Activated CD4-positive, alpha-beta T cell treated with anti-CD3 and anti-CD28 coated beads for 48 hours (primary cell): ENCODE data around the gene WNT5B.

Experiments used
- DNase-seq: peaks from one replicate; pipeline ENCODE4 v3.0.0-alpha.2; 2020

WNT5B gene

DNA sequence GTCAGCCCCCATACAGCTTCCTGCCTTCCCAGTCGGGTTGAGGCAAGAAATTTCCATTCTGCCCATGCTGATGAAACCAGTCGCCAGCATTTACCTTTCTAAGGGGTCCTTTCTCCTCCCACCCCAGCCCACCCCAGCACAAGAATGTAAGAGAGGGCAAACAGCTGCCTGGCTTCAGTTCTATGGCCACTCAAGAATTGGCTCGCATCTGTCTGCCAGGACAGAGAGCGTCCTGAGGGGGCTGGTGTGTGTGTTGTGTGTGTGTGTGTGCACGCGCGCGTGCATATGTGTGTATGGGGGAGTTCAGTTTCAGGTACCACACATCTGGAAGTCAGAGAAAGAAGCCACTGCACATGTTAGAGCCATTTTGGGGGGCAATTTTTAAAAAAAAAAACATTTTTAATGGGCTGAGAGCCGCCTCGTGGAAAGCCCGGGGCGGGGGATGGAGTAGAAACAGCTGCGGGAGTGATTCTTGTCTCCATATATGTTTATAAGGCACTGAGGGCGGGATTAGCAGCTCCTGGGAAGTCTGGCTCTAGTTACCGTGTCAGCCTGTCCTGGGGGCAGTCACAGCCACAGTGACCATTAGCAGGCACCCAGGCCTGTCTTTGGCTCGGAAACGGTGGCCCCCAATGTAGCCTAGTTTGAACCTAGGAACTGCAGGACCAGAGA is at the start of gene WNT5B:
Gene WNT5B (plus strand): TSS at position 566 of the 672 bp plus-strand sequence. CDS start 2,124 bp downstream, outside the sequence.
- DNase-seq: no peak

GRCh38 chr12:1579651-1580435 is 49.2 kb upstream of the WNT5B start:
- DNase-seq: no peak

DNA sequence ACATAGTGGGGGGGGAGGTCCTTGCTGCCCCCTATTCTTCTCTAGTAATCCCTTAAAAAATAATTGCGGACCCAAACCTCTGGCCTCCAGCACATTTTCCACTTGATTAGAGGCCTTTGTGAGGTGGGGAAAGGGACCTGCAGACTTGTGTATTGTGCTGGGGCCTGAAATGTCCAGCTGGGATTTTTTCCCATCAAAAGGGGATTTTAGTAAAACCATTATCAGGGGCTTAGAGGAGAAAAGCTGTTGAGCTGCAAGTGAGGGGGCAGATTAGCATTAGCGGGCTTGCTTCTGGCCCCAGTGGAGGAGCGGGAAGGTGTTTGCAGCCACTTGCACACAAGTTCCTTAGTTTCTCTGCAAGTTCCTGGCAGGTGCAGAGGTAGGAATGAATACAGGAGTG is 48.5 kb upstream of the WNT5B start:
- no peak for DNase-seq

- no peak for DNase-seq
These were observed 46.9 kb upstream of the WNT5B start for GRCh38 chr12:1581973-1582708.

GRCh38 chr12:1582709-1583050 is 46.4 kb upstream of the WNT5B start:
- DNase-seq: no peak

- peak; percentile 74 for DNase-seq
These were observed 45.5 kb upstream of the WNT5B start for GRCh38 chr12:1583421-1584078.

DNA sequence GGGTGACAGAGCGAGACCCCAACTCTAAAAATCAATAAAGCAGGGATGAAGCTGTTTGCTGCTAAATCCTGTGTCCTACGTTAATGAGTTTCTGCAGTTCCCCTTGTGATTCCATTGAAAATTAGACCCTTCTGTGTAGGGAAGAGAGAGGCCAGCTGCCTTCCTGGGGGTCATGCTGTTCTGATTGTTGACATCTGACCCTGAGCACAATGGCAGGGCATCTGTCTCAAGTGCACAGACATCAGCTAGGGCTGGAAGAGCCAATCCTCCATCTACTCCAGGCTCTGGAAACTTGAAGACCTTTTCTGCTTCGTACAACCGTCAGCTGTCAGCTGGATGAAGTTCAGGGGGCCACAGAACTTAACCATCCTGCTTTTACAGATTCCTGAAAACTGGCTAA is 44.7 kb upstream of the WNT5B start:
- no peak for DNase-seq

DNA sequence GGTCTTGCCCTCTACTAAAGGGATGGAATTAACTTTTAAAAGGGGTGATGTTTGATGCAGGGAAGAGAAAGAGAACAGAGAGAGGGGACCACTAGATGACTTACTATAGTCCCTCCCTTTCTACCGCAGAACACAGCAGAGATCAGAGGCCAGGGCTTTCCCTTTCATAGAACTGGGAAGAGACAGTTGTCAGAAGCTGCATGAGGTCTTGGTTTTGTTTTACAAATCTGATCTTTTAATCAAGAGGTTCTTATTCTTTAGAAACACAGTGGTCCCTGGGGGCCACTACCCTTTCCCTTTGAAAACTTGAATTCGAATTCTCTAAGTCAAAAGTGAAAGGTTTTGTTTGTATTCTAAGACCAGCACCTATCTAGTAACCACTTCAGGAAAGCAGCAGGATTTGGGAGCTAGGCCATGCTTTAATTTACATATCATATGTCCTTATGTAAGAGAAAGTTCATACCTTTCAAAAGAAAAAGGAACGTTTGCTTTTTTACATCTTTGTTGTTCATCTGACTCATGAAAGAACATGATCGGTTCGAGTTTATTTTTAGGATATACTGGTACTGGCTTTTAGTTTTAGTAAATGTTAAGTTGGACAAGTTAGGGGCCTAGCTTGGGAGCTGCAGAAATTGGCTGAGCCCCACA is 41.0 kb upstream of the WNT5B start:
- DNase-seq: no peak

DNA sequence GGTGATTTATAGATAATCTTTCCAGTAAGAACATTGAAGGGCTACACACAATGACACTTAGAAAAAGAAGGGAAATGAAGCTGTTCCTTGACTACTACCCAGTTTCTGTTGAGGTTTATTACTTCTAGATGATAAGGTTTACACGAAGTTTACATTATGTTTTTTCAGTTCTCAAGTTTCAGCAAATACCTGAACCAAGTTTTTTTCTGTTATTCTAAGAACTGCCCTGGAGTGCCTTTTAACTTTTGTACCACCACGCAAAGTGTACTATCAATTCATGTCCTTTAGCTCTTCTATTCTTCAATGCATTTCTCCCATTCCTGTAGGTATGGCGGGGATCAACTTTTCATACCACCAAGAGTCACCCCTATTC is 40.5 kb upstream of the WNT5B start:
- DNase-seq: no peak

GRCh38 chr12:1590221-1590979 is 38.6 kb upstream of the WNT5B start:
- DNase-seq: no peak

GRCh38 chr12:1591034-1591433 is 38.0 kb upstream of the WNT5B start:
- DNase-seq: peak; percentile 41

DNA sequence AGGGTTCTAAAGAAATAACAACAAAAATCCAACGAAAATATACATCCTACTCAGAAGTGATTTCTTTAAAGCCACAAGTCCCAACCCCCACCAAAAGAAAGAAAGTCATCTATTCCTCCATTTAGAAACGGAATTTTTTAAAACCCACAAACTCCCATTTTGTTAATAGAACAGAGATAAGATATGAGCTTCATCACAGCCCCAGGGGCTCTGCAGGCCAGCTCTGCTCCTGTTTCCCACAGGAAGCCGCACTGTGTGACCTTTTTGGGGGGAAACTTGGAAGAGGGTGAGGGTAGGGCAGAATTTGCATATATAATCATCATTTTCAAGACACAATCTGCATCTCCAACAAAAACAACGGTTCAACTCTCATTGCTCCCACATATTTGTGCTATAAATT is 37.5 kb upstream of the WNT5B start:
- DNase-seq: no peak

GRCh38 chr12:1592444-1593173 is 36.4 kb upstream of the WNT5B start:
- peak; percentile 80 for DNase-seq

- DNase-seq: peak; percentile 66
These were observed 35.6 kb upstream of the WNT5B start for GRCh38 chr12:1593174-1594005.

DNA sequence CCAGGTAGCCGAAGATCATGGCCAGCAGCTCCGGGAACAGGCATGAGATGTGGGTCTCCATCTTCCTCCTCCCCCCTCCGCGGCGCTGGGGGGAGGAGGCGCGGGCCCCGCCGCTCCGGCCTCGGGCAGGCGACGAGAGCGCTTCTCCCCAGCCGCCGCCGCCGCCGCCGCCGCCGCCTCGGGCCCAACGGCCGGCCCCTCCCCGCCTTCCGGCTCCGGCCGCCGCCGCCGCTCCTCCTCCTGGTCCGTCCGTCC is 35.1 kb upstream of the WNT5B start:
- no peak for DNase-seq

- peak; percentile 90 for DNase-seq
These were observed 34.6 kb upstream of the WNT5B start, which contains the start of gene FBXL14 for GRCh38 chr12:1594261-1595025. FBXL14 (minus strand) TSS chr12:1594581; CDS start chr12:1594066, 515 bp downstream.

- DNase-seq: no peak
These were observed 33.9 kb upstream of the WNT5B start for GRCh38 chr12:1595026-1595561.

GRCh38 chr12:1595690-1596347 is 33.2 kb upstream of the WNT5B start:
- no peak for DNase-seq

GRCh38 chr12:1598757-1599156 is 30.3 kb upstream of the WNT5B start:
- DNase-seq: no peak
